ENCODE results near the gene NRARP. TPM values are rescaled to one million over a fixed set of nuclear protein-coding genes. Genes with fewer than 3 reads are reported as not detected.

The NRARP gene
- total and polyA plus RNA-seq, 2 donors from 2014 or later: 1.7 to 4.7 TPM

DNA sequence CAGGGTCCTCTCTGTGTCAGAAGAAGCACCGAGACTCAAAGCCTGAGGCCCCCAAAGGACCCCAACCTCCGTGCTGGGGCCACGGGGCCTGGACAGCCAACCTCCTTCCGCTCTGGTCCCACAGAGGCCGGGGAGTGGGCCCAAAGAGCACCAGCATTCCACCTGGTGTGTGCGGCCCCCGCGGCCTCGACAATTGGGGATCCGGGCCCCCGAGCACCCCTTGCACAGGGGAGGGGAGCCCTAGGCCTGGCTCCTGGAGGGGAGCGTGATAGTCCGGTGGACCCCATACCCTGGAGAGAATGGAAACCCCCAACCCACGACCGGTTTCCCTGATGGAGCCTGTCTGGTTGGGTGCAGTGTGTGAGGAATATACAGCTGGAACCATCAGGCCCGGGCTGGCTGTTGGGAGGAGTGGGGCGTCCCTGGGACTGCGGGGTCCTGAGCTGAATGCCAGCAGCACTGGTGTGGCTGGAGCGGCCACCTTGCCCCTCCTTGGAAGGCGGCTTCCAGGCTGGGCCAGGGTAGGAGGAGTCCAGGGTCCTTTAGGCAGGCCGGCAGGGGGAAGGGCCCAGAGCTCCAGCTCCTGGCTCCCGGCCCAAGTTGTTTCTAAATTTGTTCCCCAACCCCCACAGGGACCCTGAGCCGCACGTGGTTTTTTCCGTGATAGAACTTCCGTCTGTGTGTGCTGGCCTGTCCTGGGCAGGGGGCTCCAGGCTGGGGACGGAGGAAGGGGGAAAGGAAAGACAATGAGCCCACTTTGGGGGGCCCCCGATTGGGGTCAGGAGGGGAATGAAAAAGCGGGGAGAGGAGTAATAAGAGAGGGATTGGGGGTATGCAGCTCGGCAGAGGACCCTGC, 25.4 kb downstream of the NRARP start:
- no peaks in the 10 kb centered on the region for H3K9me3 ChIP-seq (ENCODE audit: control insufficient read depth in 2 of 3, insufficient read depth in 1 of 3, low read length in 3 of 3)
- H3K9ac ChIP-seq (ENCODE audit: low read length in 3 of 3): peak overlapping the region in 2 of 3 donors; percentile 41 to 53
- DNase-seq (peak; percentile 74 to 95 (median 83)), FAIRE-seq (no peak)
- H3K4me1 ChIP-seq (ENCODE audit: control insufficient read depth in 2 of 3, insufficient read depth in 2 of 3, low read depth in 1 of 3, low read length in 3 of 3): peaks cover 0 to 26% (median 7%) of the 10 kb centered on the region in 3 donors
- no peaks in the 10 kb centered on the region for H3K36me3 ChIP-seq (ENCODE audit: control insufficient read depth in 2 of 3, insufficient read depth in 3 of 3, low read length in 3 of 3)
- no peaks in the 10 kb centered on the region for H3K27me3 ChIP-seq (ENCODE audit: control insufficient read depth, insufficient read depth, low read length)
- peak overlapping the region; percentile 90 to 92 for H3K27ac ChIP-seq (ENCODE audit: low read depth in 2 of 2, low read length in 2 of 2)
- H3K4me3 ChIP-seq (ENCODE audit: low read length in 3 of 3): peak overlapping the region in 1 of 3 donors; percentile 48
- intact Hi-C loops (cut with DNase I): no loop called here
- TF ChIP-seq, protein P1, sequence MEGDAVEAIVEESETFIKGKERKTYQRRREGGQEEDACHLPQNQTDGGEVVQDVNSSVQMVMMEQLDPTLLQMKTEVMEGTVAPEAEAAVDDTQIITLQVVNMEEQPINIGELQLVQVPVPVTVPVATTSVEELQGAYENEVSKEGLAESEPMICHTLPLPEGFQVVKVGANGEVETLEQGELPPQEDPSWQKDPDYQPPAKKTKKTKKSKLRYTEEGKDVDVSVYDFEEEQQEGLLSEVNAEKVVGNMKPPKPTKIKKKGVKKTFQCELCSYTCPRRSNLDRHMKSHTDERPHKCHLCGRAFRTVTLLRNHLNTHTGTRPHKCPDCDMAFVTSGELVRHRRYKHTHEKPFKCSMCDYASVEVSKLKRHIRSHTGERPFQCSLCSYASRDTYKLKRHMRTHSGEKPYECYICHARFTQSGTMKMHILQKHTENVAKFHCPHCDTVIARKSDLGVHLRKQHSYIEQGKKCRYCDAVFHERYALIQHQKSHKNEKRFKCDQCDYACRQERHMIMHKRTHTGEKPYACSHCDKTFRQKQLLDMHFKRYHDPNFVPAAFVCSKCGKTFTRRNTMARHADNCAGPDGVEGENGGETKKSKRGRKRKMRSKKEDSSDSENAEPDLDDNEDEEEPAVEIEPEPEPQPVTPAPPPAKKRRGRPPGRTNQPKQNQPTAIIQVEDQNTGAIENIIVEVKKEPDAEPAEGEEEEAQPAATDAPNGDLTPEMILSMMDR (IDR thresholded peaks at IDR 0.05; ENCODE audit: borderline replicate concordance, extremely low read depth, insufficient read depth): no peak

DNA sequence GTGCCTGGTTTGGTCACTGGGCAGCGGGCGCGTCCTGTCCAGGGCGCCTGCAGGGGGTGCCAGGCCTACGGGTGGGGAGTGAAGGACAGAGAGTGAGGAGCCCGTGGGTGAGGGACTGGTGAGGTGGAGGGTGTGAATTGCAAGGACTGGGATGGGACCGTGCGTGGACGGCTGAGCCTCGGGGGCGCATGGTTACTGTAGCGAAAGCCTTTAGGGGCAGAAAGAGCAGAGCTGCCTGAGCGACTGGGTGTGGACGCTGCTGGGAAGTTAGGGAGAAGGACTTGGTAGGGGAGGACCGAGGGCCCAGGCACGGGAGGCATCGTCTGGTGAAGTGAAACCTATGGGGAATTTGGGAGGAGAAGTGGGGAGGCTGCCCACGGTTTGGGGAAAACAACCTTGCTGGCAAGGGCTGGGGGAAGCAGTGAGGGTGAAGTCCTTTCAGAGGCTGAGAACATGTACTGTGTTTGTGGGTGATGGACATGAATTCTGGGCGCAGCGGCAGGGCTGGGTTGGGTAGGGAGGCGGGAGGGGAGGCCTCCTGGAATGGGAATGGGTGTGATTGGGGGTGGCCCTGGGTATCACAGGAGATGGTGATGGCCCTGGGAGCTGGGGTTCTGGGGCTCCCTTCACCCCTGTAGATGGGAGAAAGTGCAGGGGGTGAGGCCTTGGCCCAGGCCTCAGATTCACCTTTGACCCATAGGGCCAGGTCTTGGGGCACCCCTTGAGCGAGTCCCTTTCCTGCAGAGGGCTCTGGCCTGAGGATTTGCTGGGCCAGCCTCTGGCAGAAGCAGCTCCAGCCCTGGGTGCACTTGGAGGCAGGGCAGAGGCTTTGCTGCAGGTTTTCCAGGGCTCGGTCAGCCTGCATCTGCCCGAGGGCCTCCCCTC, 26.2 kb downstream of the NRARP start:
- Histone ChIP-seq H3K4me3 (ENCODE audit: low read length in 3 of 3) (no peak overlapping the region), H3K9ac (ENCODE audit: low read length in 3 of 3) (peak overlapping the region in 2 of 3 donors; percentile 10 to 41), H3K4me1 (ENCODE audit: control insufficient read depth in 2 of 3, insufficient read depth in 2 of 3, low read depth in 1 of 3, low read length in 3 of 3) (peaks cover 0 to 26% (median 7%) of the 10 kb centered on the region in 3 donors), H3K36me3 (ENCODE audit: control insufficient read depth in 2 of 3, insufficient read depth in 3 of 3, low read length in 3 of 3) (no peaks in the 10 kb centered on the region), H3K27ac (ENCODE audit: low read depth in 2 of 2, low read length in 2 of 2) (peak overlapping the region in 1 of 2 donors; percentile 92), H3K9me3 (ENCODE audit: control insufficient read depth in 2 of 3, insufficient read depth in 1 of 3, low read length in 3 of 3) (no peaks in the 10 kb centered on the region), H3K27me3 (ENCODE audit: control insufficient read depth, insufficient read depth, low read length) (no peaks in the 10 kb centered on the region)
- DNase-seq (peak in 2 of 5 donors; percentile 48 to 67), FAIRE-seq (no peak)
- TF ChIP-seq, protein P1 (IDR thresholded peaks at IDR 0.05; ENCODE audit: borderline replicate concordance, extremely low read depth, insufficient read depth): no peak
- intact Hi-C loops (cut with DNase I): no loop called here

DNA sequence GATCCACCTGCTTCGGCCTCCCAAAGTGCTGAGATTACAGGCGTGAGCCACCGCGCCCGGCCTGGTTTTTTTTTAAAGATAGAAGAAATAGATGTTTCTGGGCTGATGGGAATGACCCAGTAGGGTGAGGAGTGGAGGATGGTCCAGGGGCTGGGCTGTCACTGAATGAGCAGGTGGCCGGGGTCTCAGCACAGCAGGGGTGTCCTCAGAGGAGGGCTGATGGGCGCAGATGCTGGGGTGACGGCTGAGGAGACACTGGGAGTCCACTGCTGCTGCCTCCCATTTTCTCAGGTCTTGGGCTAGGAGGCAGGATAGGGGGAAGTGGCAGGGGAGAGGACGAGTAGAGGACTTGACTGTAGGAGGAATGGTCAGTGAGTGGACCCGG, 26.9 kb downstream of the NRARP start:
- no peak overlapping the region for H3K27ac ChIP-seq (ENCODE audit: low read depth in 2 of 2, low read length in 2 of 2)
- intact Hi-C loops (cut with DNase I): no loop called here
- no peaks in the 10 kb centered on the region for H3K27me3 ChIP-seq (ENCODE audit: control insufficient read depth, insufficient read depth, low read length)
- no peaks in the 10 kb centered on the region for H3K9me3 ChIP-seq (ENCODE audit: control insufficient read depth in 2 of 3, insufficient read depth in 1 of 3, low read length in 3 of 3)
- FAIRE-seq: no peak
- TF ChIP-seq, protein P1 (IDR thresholded peaks at IDR 0.05; ENCODE audit: borderline replicate concordance, extremely low read depth, insufficient read depth): no peak
- DNase-seq: peak in 1 of 5 donors; percentile 62
- H3K4me1 ChIP-seq (ENCODE audit: control insufficient read depth in 2 of 3, insufficient read depth in 2 of 3, low read depth in 1 of 3, low read length in 3 of 3): peaks cover 0 to 26% (median 7%) of the 10 kb centered on the region in 3 donors
- H3K36me3 ChIP-seq (ENCODE audit: control insufficient read depth in 2 of 3, insufficient read depth in 3 of 3, low read length in 3 of 3): no peaks in the 10 kb centered on the region
- H3K9ac ChIP-seq (ENCODE audit: low read length in 3 of 3): no peak overlapping the region
- no peak overlapping the region for H3K4me3 ChIP-seq (ENCODE audit: low read length in 3 of 3)

Data from kidney (tissue), 14 donors.